Transverse colon (tissue), 4 donors: Measurements from ENCODE around the gene CDKL2. TPM values are rescaled to one million over a fixed set of nuclear protein-coding genes. Genes with fewer than 3 reads are reported as not detected.

Experiments
- DNase-seq: peaks from one replicate; pipeline ENCODE4 v3.0.0-alpha.2; 2019
- H3K27ac ChIP-seq, 4 donors: fragments of 200-600 bp; sonication (generic); 2 replicates each; pipeline ENCODE4 v1.5.1; 2016 to 2018; ENCODE audit warnings: inconsistent platforms in 4 of 4
- H3K27me3 ChIP-seq: fragments of 200-600 bp; sonication (generic); 2 replicates; pipeline ENCODE4 v1.5.1; 2017; ENCODE audit warnings: inconsistent platforms
- H3K36me3 ChIP-seq, 4 donors: fragments of 200-600 bp; sonication (generic); 2 replicates each; pipeline ENCODE4 v1.5.1; 2017 to 2019; ENCODE audit warnings: inconsistent platforms in 4 of 4
- H3K4me1 ChIP-seq, 4 donors: fragments of 200-600 bp; sonication (generic); 2 replicates each; pipeline ENCODE4 v1.5.1; 2017 to 2020; ENCODE audit warnings: inconsistent platforms in 4 of 4
- H3K4me3 ChIP-seq, 4 donors: fragments of 200-600 bp; sonication (generic); 1 replicate in 1 of 4; 2 replicates in 3 of 4; pipeline versions ENCODE4 v1.5.1 to v1.6.1; 2017 to 2019; ENCODE audit warnings: inconsistent platforms in 4 of 4
- H3K9me3 ChIP-seq, 2 donors: fragments of 200-600 bp; sonication (generic); 2 replicates each; pipeline ENCODE4 v1.5.1; 2017 to 2019; ENCODE audit warnings: inconsistent platforms in 2 of 2
- CTCF ChIP-seq, 5 experiments: fragments of 200-600 bp in 3 of 5; fragments of 450-650 bp in 2 of 5; sonication (generic) in 3 of 5; IDR thresholded peaks; 1 replicate in 2 of 5; 2 replicates in 3 of 5; pipeline ENCODE4 v1.5.1; 2016 to 2017; ENCODE audit warnings: antibody characterized with exemption in 5 of 5, inconsistent platforms in 3 of 5, mild to moderate bottlenecking in 2 of 5, moderate library complexity in 1 of 5
- EP300 ChIP-seq: sonication (generic); formaldehyde crosslinking; IDR thresholded peaks from one replicate; pipeline ENCODE4 v1.6.1; 2017; ENCODE audit warnings: antibody characterized with exemption, low read depth
- POLR2A ChIP-seq: fragments of 450-650 bp; IDR thresholded peaks from one replicate; pipeline ENCODE4 v1.6.1; 2016; ENCODE audit warnings: antibody characterized with exemption, mild to moderate bottlenecking, moderate library complexity
- POLR2AphosphoS5 ChIP-seq, 3 donors: sonication (generic); formaldehyde crosslinking; IDR thresholded peaks; one replicate each; pipeline ENCODE4 v1.6.1; 2016; ENCODE audit warnings: antibody characterized with exemption in 3 of 3
- WGBS, 2 donors: methylation state at CpG; one replicate each; pipeline ENCODE4 v1.1.5; 2018; ENCODE audit warnings: low coverage in 1 of 2; 5-methylcytosine and 5-hydroxymethylcytosine counted together
- in situ Hi-C, 4 donors: fragments of 200-750 bp; cut with MboI; loops; one replicate each; pipeline versions ENCODE4 v1.15.0 to v1.15.1; 2017; ENCODE audit warnings: low sequenced_read_pairs in 3 of 4, low pct_ligation_motif_present in 1 of 4, low pct_unique_long_range_greater_than_20kb in 1 of 4
- intact Hi-C: fragments of 100-400 bp; cut with DNase I; formaldehyde crosslinking; loops from one replicate; pipeline ENCODE4 v1.15.1; 2023; ENCODE audit warnings: low total_unique reads
- total RNA-seq, 4 donors: library from RNA; depleted of rRNA; stranded (reverse); fragments of >200 nt; gene quantifications; one replicate each; pipeline ENCODE4 v1.1.0, GENCODE V29; 2016

The CDKL2 gene
- total RNA-seq, 4 donors from 2014 or later: 0.79 to 7.6 (median 1.2) TPM; not detected in 1

GRCh38 chr4:75662626-75663025 is 32.3 kb upstream of the CDKL2 start:
- 92 to 94% methylated on average over 2 of the region's 2 CpGs for WGBS, 2 donors
- Histone ChIP-seq H3K9me3 (no peaks in the 10 kb centered on the region), H3K4me1 (peaks cover 3 to 39% (median 6%) of the 10 kb centered on the region in 4 donors), H3K4me3 (no peak overlapping the region), H3K36me3 (peaks cover 0 to 13% (median 4%) of the 10 kb centered on the region in 4 donors), H3K27ac (no peak overlapping the region), H3K27me3 (no peaks in the 10 kb centered on the region)
- intact Hi-C loops: no loop called here
- no peak for TF ChIP-seq CTCF (IDR thresholded peaks at IDR 0.05)
- in situ Hi-C loops: no loop called here
- DNase-seq: no peak

GRCh38 chr4:75660491-75660890 is 30.2 kb upstream of the CDKL2 start:
- peaks cover 0 to 21% (median 3%) of the 10 kb centered on the region in 4 donors for H3K4me1 ChIP-seq
- 65 to 67% methylated on average over 2 of the region's 2 CpGs for WGBS, 2 donors
- in situ Hi-C loops (no loop called here), intact Hi-C loops (no loop called here)
- H3K36me3 ChIP-seq: peaks cover 0 to 20% (median 10%) of the 10 kb centered on the region in 4 donors
- H3K27ac ChIP-seq: no peak overlapping the region
- no peak overlapping the region for H3K4me3 ChIP-seq
- no peaks in the 10 kb centered on the region for H3K9me3 ChIP-seq
- no peak for DNase-seq
- no peaks in the 10 kb centered on the region for H3K27me3 ChIP-seq
- no peak for TF ChIP-seq POLR2A
- TF ChIP-seq EP300: no peak
- no peak for TF ChIP-seq POLR2AphosphoS5 (IDR thresholded peaks at IDR 0.05)
- TF ChIP-seq CTCF (IDR thresholded peaks at IDR 0.05): no peak

GRCh38 chr4:75659512-75660031 is 29.2 kb upstream of the CDKL2 start:
- no peak overlapping the region for H3K27ac ChIP-seq

GRCh38 chr4:75658876-75659275 is 28.5 kb upstream of the CDKL2 start:
- intact Hi-C loops (no loop called here), in situ Hi-C loops (loop anchor here in 1 of 4 donors (10.0 kb wide), 1 partner anchor 66 kb away; the partner anchor contains the start of gene USO1)
- DNase-seq: no peak
- TF ChIP-seq EP300: no peak
- TF ChIP-seq POLR2A: no peak
- TF ChIP-seq POLR2AphosphoS5 (IDR thresholded peaks at IDR 0.05): no peak
- TF ChIP-seq CTCF (IDR thresholded peaks at IDR 0.05): no peak
- Histone ChIP-seq H3K4me3 (no peak overlapping the region), H3K9me3 (no peaks in the 10 kb centered on the region), H3K36me3 (peaks cover 0 to 34% (median 10%) of the 10 kb centered on the region in 4 donors), H3K4me1 (peaks cover 0 to 17% (median 3%) of the 10 kb centered on the region in 4 donors), H3K27me3 (no peaks in the 10 kb centered on the region), H3K27ac (no peak overlapping the region)
- 47 to 79% methylated on average over 4 of the region's 4 CpGs for WGBS, 2 donors

More at GRCh38 chr4:75659512-75660031, 29.2 kb upstream of the CDKL2 start:
- TF ChIP-seq EP300 (no peak), CTCF (IDR thresholded peaks at IDR 0.05) (no peak), POLR2A (no peak), POLR2AphosphoS5 (IDR thresholded peaks at IDR 0.05) (no peak)
- intact Hi-C loops (no loop called here), in situ Hi-C loops (loop anchor here in 1 of 4 donors (10.0 kb wide), 1 partner anchor 65 kb away; the partner anchor contains the start of gene USO1)
- H3K9me3 ChIP-seq: no peaks in the 10 kb centered on the region
- peaks cover 0 to 17% (median 3%) of the 10 kb centered on the region in 4 donors for H3K4me1 ChIP-seq
- peaks cover 0 to 29% (median 10%) of the 10 kb centered on the region in 4 donors for H3K36me3 ChIP-seq
- WGBS, 2 donors: 67 to 74% methylated on average over 1 of the region's 1 CpG
- DNase-seq: no peak
- no peaks in the 10 kb centered on the region for H3K27me3 ChIP-seq
- no peak overlapping the region for H3K4me3 ChIP-seq
